Measurements from ENCODE around the gene FLYWCH1.

Gene FLYWCH1

DNA sequence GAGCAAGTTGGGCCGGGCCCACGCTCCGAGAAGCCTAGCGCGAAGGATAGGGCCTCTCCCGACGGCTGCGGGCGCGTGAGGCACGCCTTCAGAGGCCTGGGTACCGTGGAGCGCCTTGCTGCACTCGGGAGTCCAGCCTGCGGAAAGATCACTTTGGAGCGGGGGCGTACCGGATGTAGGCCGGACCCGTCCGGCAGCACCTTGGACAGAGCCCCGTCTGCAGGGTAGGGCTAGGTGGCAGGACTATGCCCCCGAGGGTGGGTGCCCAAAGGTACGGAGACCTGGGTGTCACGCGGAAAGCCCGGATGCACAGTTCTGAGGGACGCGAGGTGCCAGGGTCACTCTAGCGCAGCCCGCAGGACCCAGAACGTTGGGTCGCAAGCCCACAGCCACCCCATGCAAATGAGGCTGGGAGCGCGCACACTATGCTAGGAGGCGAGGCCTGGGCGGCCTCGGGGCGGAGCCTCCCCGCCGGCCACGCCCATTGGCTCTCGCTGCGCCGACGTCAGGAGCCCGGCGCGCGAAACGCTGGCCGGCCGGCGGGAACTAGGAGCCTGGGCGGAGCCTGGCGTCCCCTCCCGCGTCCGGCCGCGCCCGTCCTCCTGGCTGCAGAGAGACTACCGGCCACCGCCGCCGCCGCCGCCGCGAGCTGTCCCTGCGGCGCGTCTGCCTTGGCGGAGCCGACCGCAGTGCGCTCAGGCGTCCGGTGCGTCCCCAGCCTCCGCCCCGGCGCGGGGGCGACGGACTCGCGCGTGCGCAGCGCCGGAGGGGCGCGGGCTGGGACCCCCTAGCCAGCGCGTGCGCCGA is 57.2 kb downstream of the FLYWCH1 start, which contains the start of gene PAQR4:
TSS of gene PAQR4 (plus strand) at position 611 of the 807 bp plus-strand sequence. CDS start 327 bp downstream, outside the sequence.
- peak; percentile 90 for DNase-seq (ENCODE audit: low spot score)

DNA sequence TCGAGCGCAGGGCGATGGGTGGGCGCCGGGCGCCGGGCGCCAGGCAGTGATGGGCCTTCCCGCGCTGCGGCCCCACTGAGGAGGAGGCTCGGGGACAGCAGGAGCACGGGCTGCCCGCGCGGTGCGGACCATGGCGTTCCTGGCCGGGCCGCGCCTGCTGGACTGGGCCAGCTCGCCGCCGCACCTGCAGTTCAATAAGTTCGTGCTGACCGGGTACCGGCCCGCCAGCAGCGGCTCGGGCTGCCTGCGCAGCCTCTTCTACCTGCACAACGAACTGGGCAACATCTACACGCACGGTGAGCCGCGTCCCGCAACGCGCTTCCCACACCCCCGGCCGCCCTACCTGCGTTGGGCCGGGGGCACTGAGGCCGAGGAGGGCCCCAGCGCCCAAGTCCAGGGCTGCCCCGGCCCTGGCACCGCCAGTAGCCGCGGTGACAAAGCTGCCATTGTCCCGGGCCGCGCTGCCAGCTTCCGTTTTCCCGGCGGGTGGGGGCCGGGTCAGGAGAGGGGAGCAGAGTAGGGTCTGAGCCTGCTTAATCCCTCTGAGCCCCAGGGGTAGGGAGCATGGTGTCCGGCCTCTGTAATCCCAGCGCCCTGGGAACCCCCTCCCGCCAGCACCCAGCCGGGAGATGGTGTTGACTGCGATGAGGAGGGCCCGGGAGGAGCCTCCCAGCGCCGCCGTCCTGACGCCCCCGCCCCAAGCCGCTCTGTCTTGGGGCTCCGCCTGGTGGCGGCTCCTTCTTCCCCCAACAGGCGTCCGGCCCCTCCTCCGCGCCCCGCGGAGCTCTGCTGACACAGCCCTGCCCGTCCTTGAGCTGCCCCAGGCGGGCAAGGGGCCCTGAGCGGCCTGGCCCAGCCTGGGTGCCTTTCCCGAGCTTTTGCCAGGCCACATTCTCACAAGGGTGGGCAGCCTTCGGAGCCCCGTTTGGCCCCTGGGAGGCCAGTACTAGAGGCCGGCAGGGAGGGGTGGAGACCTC is 58.1 kb downstream of the FLYWCH1 start:
- no peak for DNase-seq (ENCODE audit: low spot score)

- no peak for DNase-seq (ENCODE audit: low spot score)
These were observed 58.8 kb downstream of the FLYWCH1 start for GRCh38 chr16:2970563-2970962.

DNA sequence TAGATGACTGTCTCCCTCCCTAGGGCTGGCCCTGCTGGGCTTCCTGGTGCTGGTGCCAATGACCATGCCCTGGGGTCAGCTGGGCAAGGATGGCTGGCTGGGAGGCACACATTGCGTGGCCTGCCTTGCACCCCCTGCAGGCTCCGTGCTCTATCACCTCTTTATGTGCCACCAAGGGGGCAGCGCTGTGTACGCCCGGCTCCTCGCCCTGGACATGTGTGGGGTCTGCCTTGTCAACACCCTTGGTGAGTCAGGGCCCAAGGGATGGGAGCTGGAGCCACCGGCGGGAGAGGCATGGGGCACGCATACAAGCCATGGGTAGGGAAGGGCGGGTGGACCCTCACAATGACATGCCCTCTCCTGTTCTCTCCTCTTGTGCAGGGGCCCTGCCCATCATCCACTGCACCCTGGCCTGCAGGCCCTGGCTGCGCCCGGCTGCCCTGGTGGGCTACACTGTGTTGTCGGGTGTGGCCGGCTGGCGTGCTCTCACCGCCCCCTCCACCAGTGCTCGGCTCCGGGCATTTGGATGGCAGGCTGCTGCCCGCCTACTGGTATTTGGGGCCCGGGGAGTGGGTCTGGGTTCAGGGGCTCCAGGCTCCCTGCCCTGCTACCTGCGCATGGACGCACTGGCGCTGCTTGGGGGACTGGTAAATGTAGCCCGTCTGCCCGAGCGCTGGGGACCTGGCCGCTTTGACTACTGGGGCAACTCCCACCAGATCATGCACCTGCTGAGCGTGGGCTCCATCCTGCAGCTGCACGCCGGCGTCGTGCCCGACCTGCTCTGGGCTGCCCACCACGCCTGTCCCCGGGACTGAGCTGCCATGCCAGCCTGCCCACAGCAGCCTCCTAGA is 59.6 kb downstream of the FLYWCH1 start:
- DNase-seq (ENCODE audit: low spot score), result no peak

DNA sequence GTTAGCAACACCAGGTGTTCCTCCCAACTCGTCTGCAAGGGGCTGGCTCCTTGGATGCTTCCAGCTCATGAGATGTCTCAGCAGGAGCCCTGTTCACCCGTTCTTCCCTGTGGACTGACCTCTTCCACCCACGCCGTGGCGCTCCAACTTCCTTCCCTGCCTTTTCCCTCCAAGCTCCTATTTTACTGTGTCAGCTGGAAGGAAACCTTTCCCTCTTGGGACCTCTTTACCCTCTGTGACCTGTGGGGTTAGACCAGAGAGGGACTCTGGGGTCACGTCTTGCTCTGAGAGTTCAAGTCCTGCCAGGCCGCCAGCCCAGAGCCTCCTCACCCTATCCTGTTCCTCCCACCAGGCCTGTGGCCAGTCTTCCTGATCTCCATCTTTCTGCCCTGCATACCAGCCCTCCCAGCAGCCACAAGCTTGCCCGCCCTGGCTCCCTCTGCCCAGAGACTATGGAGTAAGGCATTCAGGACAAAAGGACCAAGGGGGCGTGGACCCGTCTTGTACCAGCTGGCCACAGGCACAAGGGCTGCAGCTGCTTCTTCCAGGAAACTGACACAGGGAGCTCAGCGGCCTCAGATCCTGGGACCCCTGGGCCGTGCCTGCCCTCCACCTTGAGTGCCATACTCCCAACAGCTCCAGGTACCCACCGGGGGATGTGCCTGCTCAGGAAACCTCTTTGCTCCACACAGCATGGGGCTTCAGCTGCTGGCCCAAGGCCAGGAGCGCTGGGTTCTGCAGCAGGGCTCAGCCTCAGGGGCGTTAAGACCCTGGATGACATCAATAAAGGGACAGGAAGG is 60.5 kb downstream of the FLYWCH1 start:
- DNase-seq (ENCODE audit: low spot score), result no peak

GRCh38 chr16:2973093-2973492 is 61.4 kb downstream of the FLYWCH1 start:
- DNase-seq (ENCODE audit: low spot score), result no peak

DNA sequence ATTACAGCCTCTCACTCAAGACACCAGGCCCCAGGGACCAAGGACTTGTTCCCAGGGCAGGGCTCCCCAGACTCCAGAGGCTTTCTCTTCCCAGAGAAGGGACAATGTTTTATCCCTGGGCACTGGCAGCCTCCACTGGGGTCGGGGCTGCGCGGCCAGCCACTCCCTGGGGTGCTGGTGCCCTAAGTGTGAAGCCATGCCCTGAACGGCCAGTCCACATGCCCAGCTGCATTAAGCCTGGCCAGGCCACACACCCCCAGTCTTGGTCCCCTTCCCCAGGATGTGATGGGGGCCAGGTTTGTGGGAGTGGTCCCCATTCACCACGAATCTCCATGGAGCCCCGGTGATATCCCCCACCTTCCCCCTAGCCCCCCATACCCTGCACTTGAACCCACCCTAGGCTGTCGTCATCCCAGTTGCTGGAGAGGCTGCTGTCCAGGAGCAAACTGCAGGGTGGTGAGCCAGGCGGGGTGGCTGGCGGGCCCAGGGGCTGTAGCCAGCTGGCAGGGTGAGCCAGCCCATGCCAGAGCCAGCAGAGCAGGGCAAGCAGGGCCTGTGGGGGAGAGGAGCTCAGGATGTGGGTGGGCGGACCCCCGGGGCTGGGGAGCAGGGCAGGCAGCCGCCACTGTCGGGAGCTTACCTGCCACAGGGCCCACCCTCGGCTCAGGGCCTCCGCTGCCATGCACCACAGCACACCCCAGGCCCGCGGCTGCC is 62.0 kb downstream of the FLYWCH1 start:
- no peak for DNase-seq (ENCODE audit: low spot score)

DNA sequence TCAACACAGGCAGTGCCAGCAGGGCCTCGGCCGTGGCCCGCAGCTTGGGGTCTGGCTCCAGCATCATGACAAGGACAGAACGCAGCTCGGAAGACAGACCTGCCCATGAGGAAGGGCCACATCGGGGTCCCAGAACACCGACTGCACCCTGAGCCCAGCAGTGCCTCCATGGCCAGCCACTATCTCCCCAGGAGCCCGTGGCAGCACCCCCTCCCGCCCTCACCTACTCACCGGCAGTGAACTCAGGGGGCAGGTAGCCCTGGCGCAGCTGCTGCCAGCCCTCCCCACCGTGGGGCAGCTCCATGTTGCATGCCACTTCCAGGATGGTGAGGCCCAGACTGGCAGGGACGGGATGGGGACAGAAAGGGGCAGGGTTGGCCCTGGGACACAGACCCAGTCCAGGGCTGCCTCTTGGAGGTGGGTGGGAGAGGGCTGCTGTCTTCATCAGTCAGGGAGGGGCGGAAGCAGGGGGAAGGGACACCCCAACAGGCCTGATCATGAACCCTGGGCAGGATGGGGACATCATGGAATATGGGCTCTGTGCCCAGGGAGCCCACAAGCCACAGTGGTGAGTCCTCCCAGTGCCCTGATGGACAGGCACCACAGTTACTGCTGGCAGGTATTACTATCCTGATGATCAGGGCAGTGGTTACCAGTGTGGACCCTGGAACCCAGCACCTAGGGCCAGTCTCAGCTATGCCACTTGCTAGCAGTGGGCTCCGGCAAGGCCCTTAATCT is 62.8 kb downstream of the FLYWCH1 start:
- DNase-seq (ENCODE audit: low spot score), result no peak

DNA sequence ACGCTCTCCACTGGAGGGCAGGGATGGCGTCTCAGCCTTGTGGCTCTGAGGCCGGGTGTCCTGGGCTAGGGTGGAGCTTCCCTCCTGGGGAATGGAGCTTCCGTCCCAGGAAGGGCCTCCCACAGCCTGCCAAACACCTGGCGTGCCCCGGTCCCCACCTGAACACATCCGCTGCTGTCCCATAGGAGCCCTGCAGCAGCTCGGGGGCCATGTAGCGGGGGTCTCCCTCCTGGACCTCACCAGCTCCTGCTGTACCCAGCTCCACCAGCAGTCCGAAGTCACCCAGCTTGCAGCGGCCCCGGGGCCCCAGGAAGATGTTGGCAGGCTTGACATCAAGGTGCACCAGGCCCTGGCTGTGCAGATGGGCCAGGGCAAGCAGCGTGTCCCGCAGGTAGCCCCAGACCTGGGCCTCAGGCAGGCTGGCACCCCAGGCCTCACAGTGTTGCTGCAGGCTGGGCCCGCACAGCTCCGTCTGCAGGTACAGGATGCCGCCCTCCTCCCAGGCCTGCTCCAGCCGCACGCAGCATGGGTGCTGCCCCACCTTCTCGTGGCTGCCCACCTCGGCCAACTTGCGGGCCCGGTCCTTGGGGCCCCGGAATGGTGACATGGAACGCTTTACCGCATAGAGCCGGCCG is 63.5 kb downstream of the FLYWCH1 start:
- DNase-seq (ENCODE audit: low spot score), result no peak

- DNase-seq (ENCODE audit: low spot score), result no peak
These were observed 64.5 kb downstream of the FLYWCH1 start for GRCh38 chr16:2976201-2976600.

GRCh38 chr16:2976673-2977072 is 64.9 kb downstream of the FLYWCH1 start:
- no peak for DNase-seq (ENCODE audit: low spot score)

GRCh38 chr16:2977440-2977839 is 65.7 kb downstream of the FLYWCH1 start:
- no peak for DNase-seq (ENCODE audit: low spot score)

DNA sequence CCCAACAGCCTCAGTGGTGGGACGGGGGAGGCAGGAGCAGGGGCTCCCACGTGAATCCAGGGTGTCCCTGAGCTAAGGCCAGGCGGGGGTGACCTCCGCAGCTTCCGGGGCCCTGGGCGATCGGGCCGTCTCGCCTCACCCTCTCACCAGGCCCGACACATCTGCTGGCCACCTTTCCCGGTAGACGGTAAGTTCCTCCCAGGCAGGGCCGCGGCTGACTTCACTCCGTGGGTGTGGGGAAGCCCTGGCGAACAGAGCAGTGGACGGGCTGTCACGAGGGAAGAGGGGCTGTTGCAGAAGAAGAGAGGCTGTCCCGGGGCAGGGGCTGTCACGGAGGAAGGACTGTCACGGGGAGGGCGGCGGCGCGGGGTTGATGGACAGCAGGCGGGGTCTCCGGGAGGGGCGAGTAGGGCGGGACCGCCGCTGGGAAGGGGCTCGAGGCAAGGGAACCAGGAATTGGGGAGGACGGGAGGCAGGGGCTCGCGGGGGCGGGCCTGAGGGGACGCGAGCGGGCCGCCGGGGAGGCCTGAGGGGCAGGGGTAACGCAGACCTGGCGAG is 68.0 kb downstream of the FLYWCH1 start:
- no peak for DNase-seq (ENCODE audit: low spot score)

DNA sequence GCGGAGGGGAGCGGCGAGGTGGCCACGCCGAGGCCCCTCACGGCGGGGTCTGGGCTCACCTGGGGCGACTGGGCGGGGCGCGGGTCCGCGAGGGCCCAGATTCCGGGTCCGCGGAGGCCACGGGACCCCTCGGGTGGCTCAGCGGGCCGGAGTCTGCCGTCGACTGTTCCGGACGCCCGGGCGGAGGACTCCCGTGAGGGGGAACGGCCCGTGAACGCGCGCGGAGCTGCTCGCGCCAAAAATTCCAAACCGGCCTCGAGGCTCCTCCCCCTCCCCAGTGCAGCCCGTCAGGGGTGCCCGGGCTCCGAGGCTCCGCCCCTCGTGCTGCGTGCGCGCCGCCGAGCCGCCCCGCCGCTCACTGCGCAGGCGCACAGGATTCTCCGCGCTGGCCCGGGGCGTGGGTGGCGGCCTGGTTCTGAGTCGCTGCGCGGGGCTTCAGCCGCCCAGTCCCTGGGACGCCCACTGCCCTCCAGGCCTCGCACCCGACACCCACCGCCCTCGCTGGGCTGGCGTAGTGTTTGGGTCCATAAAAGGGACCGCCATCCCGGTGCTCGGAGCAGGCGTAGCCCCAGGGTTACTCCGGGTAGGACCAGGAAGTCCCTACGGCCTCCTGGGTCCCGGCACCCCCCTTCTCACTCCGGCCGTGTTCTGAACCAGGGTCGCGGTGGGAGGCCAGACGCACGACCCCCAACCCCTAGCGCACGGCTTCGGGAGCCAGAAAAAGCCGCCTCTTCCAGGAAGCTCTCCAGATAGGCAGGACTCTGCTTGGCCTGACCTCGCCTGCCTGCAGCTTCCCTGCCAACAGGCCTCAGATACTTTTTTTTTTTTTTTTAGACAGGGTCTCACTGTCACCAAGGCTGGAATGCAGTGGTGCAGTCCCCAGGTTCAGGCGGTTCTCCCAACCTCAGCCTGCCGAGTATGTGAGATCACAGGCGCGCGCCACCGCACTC is 68.8 kb downstream of the FLYWCH1 start, which contains the start of gene PKMYT1:
TSS of gene PKMYT1 (minus strand) at position 220 of the 950 bp plus-strand sequence. CDS start 789 bp downstream, outside the sequence.
- DNase-seq (ENCODE audit: low spot score), result peak; percentile 95

DNA sequence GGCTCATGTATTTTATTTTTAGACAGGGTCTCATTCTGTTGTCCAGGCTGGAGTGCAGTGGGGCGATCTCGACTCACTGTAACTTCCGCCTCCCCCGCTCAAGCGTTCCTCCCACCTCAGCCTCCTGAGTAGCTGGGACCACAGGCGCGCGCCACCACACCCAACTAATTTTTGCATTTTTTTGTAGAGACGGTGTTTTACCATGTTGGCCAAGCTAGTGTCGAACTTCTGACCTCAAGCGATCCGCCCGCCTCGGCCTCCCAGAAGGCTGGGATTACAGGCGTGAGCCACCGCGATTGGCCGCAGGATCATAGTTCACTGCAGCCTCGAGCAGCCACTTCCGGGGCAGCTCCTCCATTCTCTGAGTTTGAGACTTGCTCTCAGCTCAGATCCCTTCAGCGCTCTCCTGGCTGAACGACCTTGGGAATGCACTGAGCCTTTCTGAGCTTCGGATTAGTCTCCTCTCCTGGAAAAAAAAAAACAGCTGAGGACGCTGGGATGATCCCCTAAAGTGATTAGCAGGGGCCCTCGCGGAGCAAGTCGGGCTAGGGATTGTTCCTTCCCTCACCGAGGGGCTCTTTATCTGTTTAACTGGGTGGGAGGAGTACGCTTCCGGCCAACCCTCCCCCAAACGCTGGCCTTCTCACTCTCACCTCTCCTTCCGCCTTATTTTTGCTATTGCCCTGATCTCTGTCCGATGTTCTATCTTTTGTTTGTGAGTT is 69.6 kb downstream of the FLYWCH1 start:
- DNase-seq (ENCODE audit: low spot score), result no peak

DNA sequence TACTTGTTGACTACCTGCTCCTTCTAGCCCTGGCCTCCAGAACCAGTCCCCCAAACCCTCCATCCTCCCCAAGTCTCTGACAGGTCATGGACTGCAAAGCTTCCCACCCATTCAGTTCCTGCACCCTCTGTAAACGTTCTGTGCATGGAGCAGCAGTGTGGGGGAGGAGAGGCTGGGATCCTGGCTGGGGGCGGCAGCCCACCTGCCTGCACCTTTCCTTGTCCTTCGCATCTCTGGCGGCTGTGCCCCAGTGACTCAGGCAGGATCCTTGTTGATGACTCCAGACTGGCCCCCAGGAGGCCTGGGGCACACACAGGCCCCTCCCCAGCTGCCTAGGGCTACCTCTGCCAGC is 70.1 kb downstream of the FLYWCH1 start:
- DNase-seq (ENCODE audit: low spot score), result no peak

DNA sequence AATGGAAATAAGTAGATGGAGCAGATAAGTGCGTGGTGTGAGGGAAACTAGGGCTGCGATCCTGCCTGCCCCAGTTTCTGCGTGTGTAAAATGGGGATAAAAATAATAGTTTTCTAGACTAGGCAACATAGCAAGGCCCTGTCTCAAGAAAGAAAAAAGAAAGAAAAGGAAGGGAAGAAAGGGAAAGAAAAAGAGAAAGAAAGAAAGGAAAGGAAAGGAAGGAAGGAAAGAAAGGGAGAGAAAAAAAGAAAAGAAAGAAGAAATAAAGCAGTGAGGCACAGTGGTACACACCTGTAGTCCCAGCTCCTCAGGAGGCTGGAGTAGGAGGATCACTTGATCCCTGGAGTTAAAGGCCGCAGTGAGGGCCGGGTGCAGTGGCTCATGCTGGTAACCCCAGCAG is 70.7 kb downstream of the FLYWCH1 start:
- no peak for DNase-seq (ENCODE audit: low spot score)
